ENCODE results near the gene NUP85.
A peak's percentile ranks its signal among the peaks of the same experiment; 100 is the strongest.
"Not testable (repeated sequence)": the region's sequence is repeated elsewhere in the genome, so short reads cannot be mapped to it uniquely, and the experiment has no call there.

Gene NUP85

DNA sequence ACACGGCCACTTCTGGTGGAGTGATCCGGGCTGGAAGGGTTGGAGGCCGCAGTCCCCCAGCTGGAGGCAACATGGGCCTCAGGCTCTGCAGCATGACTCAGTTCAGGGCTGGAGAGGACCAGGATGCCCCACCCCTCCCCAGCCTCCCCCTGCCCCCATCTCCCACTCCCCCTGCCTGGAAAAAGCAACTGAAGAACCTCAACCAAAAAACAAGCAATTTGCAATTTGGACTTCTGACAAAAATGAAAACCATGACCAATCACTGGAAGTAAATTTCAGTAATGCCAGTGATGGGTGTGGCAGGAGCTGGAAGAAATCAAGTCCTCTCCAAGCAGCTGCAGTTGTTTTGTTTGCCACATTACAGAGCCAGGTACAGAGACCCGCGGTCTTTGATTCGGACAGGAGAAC, 72.2 kb downstream of the NUP85 start:
- Histone ChIP-seq H3K4me3 (replicated peaks; ENCODE audit: insufficient read depth, low read length) (no peak overlapping the region), H3K27ac (replicated peaks) (no peak overlapping the region), H3K27me3 (ENCODE audit: insufficient read depth, poor library complexity, severe bottlenecking) (no peaks in the 10 kb centered on the region)
- TF ChIP-seq POLR2AphosphoS5 (IDR thresholded peaks at IDR 0.05; ENCODE audit: low read depth) (peak; percentile 45; the same call in 1 of the 2 replicates), REST (IDR thresholded peaks at IDR 0.05; ENCODE audit: insufficient replicate concordance, low read depth) (no peak)
- DNase-seq (ENCODE audit: low read depth in 1 of 2, low spot score in 1 of 2), result no peak

DNA sequence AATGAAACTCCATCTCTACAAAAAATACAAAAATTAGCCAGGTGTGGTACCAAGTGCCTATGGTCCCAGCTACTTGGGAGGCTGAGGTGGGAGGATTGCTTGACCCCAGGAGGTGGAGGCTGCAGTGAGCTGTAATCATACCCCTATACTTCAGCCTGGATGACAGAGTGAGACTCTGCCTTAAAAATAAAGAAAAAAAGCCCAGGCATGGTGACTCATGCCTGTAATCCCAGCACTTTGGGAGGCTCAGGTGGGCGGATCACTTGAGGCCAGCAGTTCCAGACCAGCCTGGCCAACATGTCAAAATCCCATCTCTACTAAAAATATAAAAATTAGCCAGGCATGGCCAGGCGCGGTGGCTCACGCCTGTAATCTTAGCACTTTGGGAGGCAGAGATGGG, 74.7 kb downstream of the NUP85 start:
- not testable (repeated sequence) for H3K27me3 ChIP-seq (ENCODE audit: insufficient read depth, poor library complexity, severe bottlenecking); H3K27ac ChIP-seq (replicated peaks); H3K4me3 ChIP-seq (replicated peaks; ENCODE audit: insufficient read depth, low read length); DNase-seq (ENCODE audit: low read depth in 1 of 2, low spot score in 1 of 2)

DNA sequence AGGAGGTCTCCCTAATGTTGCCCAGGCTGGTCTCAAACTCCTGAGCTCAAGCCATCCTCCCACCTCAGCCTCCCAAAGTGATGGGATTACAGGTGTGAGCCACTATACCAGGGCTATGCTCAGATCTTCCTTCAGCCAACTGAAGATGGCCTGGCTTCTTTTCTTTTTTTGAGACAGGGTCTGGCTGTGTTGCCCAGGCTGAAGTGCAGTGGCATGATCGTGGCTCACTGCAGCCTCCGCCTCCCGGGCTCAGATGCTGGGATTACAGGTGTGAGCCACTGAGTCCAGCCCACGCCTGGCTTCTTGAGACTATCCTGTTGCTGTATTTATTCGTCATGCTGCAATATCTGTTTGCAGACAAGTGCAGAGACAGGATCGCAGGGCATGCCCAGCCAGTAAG, 79.6 kb downstream of the NUP85 start:
- no peaks in the 10 kb centered on the region for H3K27me3 ChIP-seq (ENCODE audit: insufficient read depth, poor library complexity, severe bottlenecking)
- TF ChIP-seq CTCF (IDR thresholded peaks at IDR 0.05; ENCODE audit: insufficient read depth, low read length) (no peak), GABPA (IDR thresholded peaks at IDR 0.05; ENCODE audit: low read depth) (no peak), SPI1 (IDR thresholded peaks at IDR 0.05; ENCODE audit: borderline replicate concordance, low read depth) (no peak), POLR2AphosphoS5 (IDR thresholded peaks at IDR 0.05; ENCODE audit: low read depth) (no peak), REST (IDR thresholded peaks at IDR 0.05; ENCODE audit: insufficient replicate concordance, low read depth) (no peak)
- H3K27ac ChIP-seq (replicated peaks), result no peak overlapping the region
- no peak for DNase-seq (ENCODE audit: low read depth in 1 of 2, low spot score in 1 of 2)
- no peak overlapping the region for H3K4me3 ChIP-seq (replicated peaks; ENCODE audit: insufficient read depth, low read length)
